ENCODE measurements around the gene ELF4. TPM values are rescaled to one million over a fixed set of nuclear protein-coding genes. Genes with fewer than 3 reads are reported as not detected.

ELF4 gene
- total RNA-seq, 1 experiment from 2014 or later = 0.81 TPM

- WGBS (ENCODE audit: extremely low coverage, insufficient read length, low lambda C conversion rate) = no CpG with 5 or more reads among the region's 12 CpGs
- TF ChIP-seq CTCF (conservative IDR thresholded peaks at IDR 0.05) = no peak
- H4K20me1 ChIP-seq (ENCODE audit: control insufficient read depth, insufficient read depth, insufficient read length) = no peaks in the 10 kb centered on the region
- H3K56ac ChIP-seq (ENCODE audit: insufficient read length, low read depth, low read length) = no peak overlapping the region
- H3K4ac ChIP-seq (ENCODE audit: low read depth, low read length) = no peak overlapping the region
- Mint-ChIP-seq H3K36me3 (ENCODE audit: insufficient read depth in 1 of 3, low read depth in 3 of 3) (peaks cover 0 to 2% (median 0%) of the 10 kb centered on the region in 3 experiments; a peak in 1 of 7 replicates), H3K27me3 (ENCODE audit: low read depth) (peaks cover 8% of the 10 kb centered on the region), H3K4me1 (peaks cover 10 to 42% of the 10 kb centered on the region in 2 experiments), H3K4me3 (no peak overlapping the region; a peak in 1 of 5 replicates), H3K9me3 (peaks cover 0 to 79% of the 10 kb centered on the region in 2 experiments; a peak in 3 of 5 replicates), H3K27ac (no peak overlapping the region)
- no peak overlapping the region for H3T11ph ChIP-seq (ENCODE audit: low read length)
- H4K91ac ChIP-seq (ENCODE audit: insufficient read length, low read depth, low read length) = no peak overlapping the region
- H2BK15ac ChIP-seq (ENCODE audit: low read depth, low read length) = no peak overlapping the region
- H3K23me2 ChIP-seq (ENCODE audit: insufficient read length, low read depth, low read length, poor library complexity, severe bottlenecking) = no peaks in the 10 kb centered on the region
- H4K8ac ChIP-seq (replicated peaks; ENCODE audit: insufficient read length, low read depth, low read length) = no peak overlapping the region
- H2AK5ac ChIP-seq (ENCODE audit: insufficient read length, low read length) = no peak overlapping the region
- H2BK5ac ChIP-seq (ENCODE audit: insufficient read length, low read length) = no peak overlapping the region
- H3K23ac ChIP-seq (ENCODE audit: insufficient read length, low read depth, low read length) = no peak overlapping the region
- no peak overlapping the region for H2BK20ac ChIP-seq (ENCODE audit: low read depth, low read length, poor library complexity, severe bottlenecking)
- H3K9me3 ChIP-seq (ENCODE audit: control insufficient read depth, low read depth, low read length) = no peaks in the 10 kb centered on the region
- no peak overlapping the region for H4K5ac ChIP-seq (ENCODE audit: insufficient read length, low read depth, low read length)
- H3K4me2 ChIP-seq (ENCODE audit: insufficient read depth, insufficient read length, low read length) = no peak overlapping the region
- no peak overlapping the region for H3K14ac ChIP-seq (ENCODE audit: insufficient read depth, low read length)
- no peak overlapping the region for H3K27ac ChIP-seq (ENCODE audit: insufficient read length, low read depth, low read length)
- no peak overlapping the region for H3K9ac ChIP-seq (ENCODE audit: extremely low read depth, insufficient read length, low read length)
- H3K27me3 ChIP-seq (ENCODE audit: insufficient read depth, low read length) = no peaks in the 10 kb centered on the region
- no peaks in the 10 kb centered on the region for H3K79me2 ChIP-seq (ENCODE audit: insufficient read depth, low read length)
- no peaks in the 10 kb centered on the region for H3K79me1 ChIP-seq (ENCODE audit: insufficient read depth, low read depth, low read length, poor library complexity, severe bottlenecking)
- H3K4me1 ChIP-seq (ENCODE audit: insufficient read depth, low read length) = 0 out of 2 replicates have a peak, but pooled peaks cover 3% of the 10 kb centered on the region
- no peak for DNase-seq
- no peak overlapping the region for H3K18ac ChIP-seq (ENCODE audit: insufficient read length, low read depth, low read length)
- H2BK120ac ChIP-seq (ENCODE audit: low read depth, low read length, poor library complexity, severe bottlenecking) = no peak overlapping the region
- no peak overlapping the region for H2AFZ ChIP-seq (ENCODE audit: low read length)
- H2BK12ac ChIP-seq (ENCODE audit: insufficient read length, low read depth, low read length) = no peak overlapping the region
Observed at GRCh38 chrX:130081421-130082045, 28.8 kb downstream of the ELF4 start.

Measured in H9 (cell line).